ENCODE results near the gene UGGT1.

The UGGT1 gene

GRCh38 chr2:128076461-128077106 is 14.4 kb upstream of the UGGT1 start:
- POLR2A ChIA-PET = no interaction called here

GRCh38 chr2:128084757-128085156 is 6.2 kb upstream of the UGGT1 start:
- DNase-seq (ENCODE audit: extremely low spot score) = no peak
- TF ChIP-seq CTCF (IDR thresholded peaks at IDR 0.05; ENCODE audit: control extremely low read depth, extremely low read depth, low read depth, missing control alignments) = no peak
- POLR2A ChIA-PET = no interaction called here
- CTCF ChIA-PET = no interaction called here

More at GRCh38 chr2:128076461-128077106, 14.4 kb upstream of the UGGT1 start:
- no peak for DNase-seq (ENCODE audit: extremely low spot score)
- CTCF ChIA-PET = interaction anchor here (3.7 kb wide), 1 partner anchor 13 kb away, joined by 10 read pairs; no protein-coding TSS in a partner anchor
- no peak for TF ChIP-seq CTCF (IDR thresholded peaks at IDR 0.05; ENCODE audit: control extremely low read depth, extremely low read depth, low read depth, missing control alignments)

- DNase-seq (ENCODE audit: extremely low spot score) = no peak
- no peak for TF ChIP-seq CTCF (IDR thresholded peaks at IDR 0.05; ENCODE audit: control extremely low read depth, extremely low read depth, low read depth, missing control alignments)
- ChIA-PET CTCF (interaction anchor here (1.3 to 1.6 kb wide), 3 partner anchors 10 to 47 kb away, joined by 3 to 4 read pairs (median 3); no protein-coding TSS in a partner anchor), POLR2A (interaction anchor here (0.6 kb wide), 1 partner anchor 14 kb away, joined by 3 read pairs; no protein-coding TSS in a partner anchor)
Observed at GRCh38 chr2:128086244-128086643, 4.8 kb upstream of the UGGT1 start.

GRCh38 chr2:128090575-128090944 is 440 bp upstream of the UGGT1 start:
- ChIA-PET CTCF (interaction anchor here (1.2 to 2.4 kb wide), 2 partner anchors 9 to 28 kb away, joined by 3 to 15 read pairs; no protein-coding TSS in a partner anchor), POLR2A (interaction anchor here (0.6 to 1.7 kb wide), 4 partner anchors 10 to 208 kb away, joined by 3 to 4 read pairs (median 4); no protein-coding TSS in a partner anchor)
- no peak for TF ChIP-seq CTCF (IDR thresholded peaks at IDR 0.05; ENCODE audit: control extremely low read depth, extremely low read depth, low read depth, missing control alignments)

GRCh38 chr2:128091726-128092080 is 703 bp downstream of the UGGT1 start:
- TF ChIP-seq CTCF (IDR thresholded peaks at IDR 0.05; ENCODE audit: control extremely low read depth, extremely low read depth, low read depth, missing control alignments) = no peak
- ChIA-PET POLR2A (interaction anchor here (1.5 to 1.7 kb wide), 2 partner anchors 10 to 11 kb away, joined by 3 to 4 read pairs; no protein-coding TSS in a partner anchor), CTCF (interaction anchor here (1.0 to 2.4 kb wide), 2 partner anchors 11 to 29 kb away, joined by 4 to 15 read pairs; no protein-coding TSS in a partner anchor)
- no peak for DNase-seq (ENCODE audit: extremely low spot score)

More at GRCh38 chr2:128090575-128090944, 440 bp upstream of the UGGT1 start:
- no peak for DNase-seq (ENCODE audit: extremely low spot score)

- no peak for DNase-seq (ENCODE audit: extremely low spot score)
- ChIA-PET POLR2A (no interaction called here), CTCF (interaction anchor here (1.0 to 2.4 kb wide), 4 partner anchors 10 to 30 kb away, joined by 3 to 15 read pairs (median 4); no protein-coding TSS in a partner anchor)
- TF ChIP-seq CTCF (IDR thresholded peaks at IDR 0.05; ENCODE audit: control extremely low read depth, extremely low read depth, low read depth, missing control alignments) = no peak
Observed at GRCh38 chr2:128092656-128093055, 1.7 kb downstream of the UGGT1 start.
